GM10248 (cell line): ENCODE data around the gene STK11IP.

Source experiments
- CTCF ChIA-PET: fragments of 300-600 bp; sonication (Branson Sonifier 250); formaldehyde crosslinking; extraction: SDS; loops from one replicate; lab custom pipeline; 2021; ENCODE audit warnings: antibody characterized with exemption; lab: Yijun Ruan, JAX
- POLR2A ChIA-PET: fragments of 350-650 bp; sonication (Branson Sonifier 250); formaldehyde crosslinking; extraction: SDS; loops from one replicate; lab custom pipeline; 2020; ENCODE audit warnings: antibody characterized with exemption; lab: Yijun Ruan, JAX
- DNase-seq: peaks from one replicate; pipeline ENCODE4 v3.0.0; 2012; ENCODE audit errors: extremely low spot score
- TF ChIP-seq, protein P1 (sequence below): IDR thresholded peaks from 2 replicates; pipeline ENCODE4 v1.5.1; 2012; ENCODE audit warnings: mild to moderate bottlenecking, low read depth; ENCODE audit errors: extremely low read depth, missing control alignments, control extremely low read depth

Gene STK11IP

GRCh38 chr2:219619235-219619634, 21.6 kb downstream of the STK11IP start:
- CTCF ChIA-PET = interaction anchor here (1.9 kb wide), 1 partner anchor 24 kb away, joined by 6 read pairs; no protein-coding TSS in a partner anchor
- TF ChIP-seq, protein P1, sequence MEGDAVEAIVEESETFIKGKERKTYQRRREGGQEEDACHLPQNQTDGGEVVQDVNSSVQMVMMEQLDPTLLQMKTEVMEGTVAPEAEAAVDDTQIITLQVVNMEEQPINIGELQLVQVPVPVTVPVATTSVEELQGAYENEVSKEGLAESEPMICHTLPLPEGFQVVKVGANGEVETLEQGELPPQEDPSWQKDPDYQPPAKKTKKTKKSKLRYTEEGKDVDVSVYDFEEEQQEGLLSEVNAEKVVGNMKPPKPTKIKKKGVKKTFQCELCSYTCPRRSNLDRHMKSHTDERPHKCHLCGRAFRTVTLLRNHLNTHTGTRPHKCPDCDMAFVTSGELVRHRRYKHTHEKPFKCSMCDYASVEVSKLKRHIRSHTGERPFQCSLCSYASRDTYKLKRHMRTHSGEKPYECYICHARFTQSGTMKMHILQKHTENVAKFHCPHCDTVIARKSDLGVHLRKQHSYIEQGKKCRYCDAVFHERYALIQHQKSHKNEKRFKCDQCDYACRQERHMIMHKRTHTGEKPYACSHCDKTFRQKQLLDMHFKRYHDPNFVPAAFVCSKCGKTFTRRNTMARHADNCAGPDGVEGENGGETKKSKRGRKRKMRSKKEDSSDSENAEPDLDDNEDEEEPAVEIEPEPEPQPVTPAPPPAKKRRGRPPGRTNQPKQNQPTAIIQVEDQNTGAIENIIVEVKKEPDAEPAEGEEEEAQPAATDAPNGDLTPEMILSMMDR = no peak

GRCh38 chr2:219620546-219620945, 22.9 kb downstream of the STK11IP start:
- TF ChIP-seq, protein P1 = no peak
- POLR2A ChIA-PET = no interaction called here
- CTCF ChIA-PET = interaction anchor here (1.2 to 2.4 kb wide), 4 partner anchors 9 to 79 kb away, joined by 3 to 11 read pairs (median 4); no protein-coding TSS in a partner anchor
- DNase-seq = no peak

More at GRCh38 chr2:219619235-219619634, 21.6 kb downstream of the STK11IP start:
- POLR2A ChIA-PET = no interaction called here
- DNase-seq = no peak

- POLR2A ChIA-PET = no interaction called here
- TF ChIP-seq, protein P1 = no peak
- no peak for DNase-seq
- CTCF ChIA-PET = interaction anchor here (1.2 to 2.4 kb wide), 5 partner anchors 11 to 80 kb away, joined by 3 to 11 read pairs (median 3); no protein-coding TSS in a partner anchor
These were observed 24.3 kb downstream of the STK11IP start for GRCh38 chr2:219621935-219622334.

- POLR2A ChIA-PET = no interaction called here
- TF ChIP-seq, protein P1 = no peak
- CTCF ChIA-PET = interaction anchor here (1.2 to 1.5 kb wide), 4 partner anchors 10 to 19 kb away, joined by 3 to 4 read pairs (median 3); no protein-coding TSS in a partner anchor
- no peak for DNase-seq
These were observed 24.8 kb downstream of the STK11IP start for GRCh38 chr2:219622472-219622871.

- ChIA-PET CTCF (interaction anchor here (1.1 kb wide), 1 partner anchor 17 kb away, joined by 4 read pairs; no protein-coding TSS in a partner anchor), POLR2A (no interaction called here)
- TF ChIP-seq, protein P1 = no peak
- DNase-seq = no peak
These were observed 26.9 kb downstream of the STK11IP start for GRCh38 chr2:219624565-219624964.

GRCh38 chr2:219625179-219625578, 27.5 kb downstream of the STK11IP start:
- no peak for DNase-seq
- ChIA-PET CTCF (no interaction called here), POLR2A (no interaction called here)
- TF ChIP-seq, protein P1 = no peak
